GM18517 (cell line): ENCODE results near the gene MEIOB.
"Not testable (repeated sequence)": the region's sequence is repeated elsewhere in the genome, so short reads cannot be mapped to it uniquely, and the experiment has no call there.

Experiments used
- ATAC-seq: cut with Tn5 transposase; IDR thresholded peaks from one replicate; pipeline ENCODE4 v1.9.1; 2021; ENCODE audit warnings: mild to moderate bottlenecking, moderate library complexity; ENCODE audit not compliant: unreplicated experiment

Gene MEIOB

GRCh38 chr16:1908184-1908583 is 36.2 kb upstream of the MEIOB start:
- no peak for ATAC-seq

- no peak for ATAC-seq
These were observed 35.4 kb upstream of the MEIOB start for GRCh38 chr16:1907226-1907860.

GRCh38 chr16:1906846-1907165 is 34.8 kb upstream of the MEIOB start:
- no peak for ATAC-seq

GRCh38 chr16:1906055-1906845 is 34.3 kb upstream of the MEIOB start:
- no peak for ATAC-seq

- ATAC-seq, result no peak
These were observed 32.2 kb upstream of the MEIOB start for GRCh38 chr16:1903845-1904840.

- no peak for ATAC-seq
These were observed 31.2 kb upstream of the MEIOB start for GRCh38 chr16:1903220-1903574.

GRCh38 chr16:1902547-1903219 is 30.7 kb upstream of the MEIOB start:
- no peak for ATAC-seq

GRCh38 chr16:1900452-1900774 is 28.4 kb upstream of the MEIOB start:
- ATAC-seq, result no peak

GRCh38 chr16:1899641-1900451 is 27.9 kb upstream of the MEIOB start:
- ATAC-seq, result no peak

- ATAC-seq, result not testable (repeated sequence)
These were observed 25.7 kb upstream of the MEIOB start for GRCh38 chr16:1897692-1898091.

- no peak for ATAC-seq
These were observed 24.1 kb upstream of the MEIOB start for GRCh38 chr16:1895949-1896675.

- ATAC-seq, result no peak
These were observed 23.1 kb upstream of the MEIOB start for GRCh38 chr16:1895068-1895467.

- ATAC-seq, result no peak
These were observed 18.7 kb upstream of the MEIOB start for GRCh38 chr16:1890708-1891050.

- ATAC-seq, result no peak
These were observed 18.2 kb upstream of the MEIOB start for GRCh38 chr16:1890024-1890707.

GRCh38 chr16:1887711-1888354 is 15.9 kb upstream of the MEIOB start:
- ATAC-seq, result no peak

- no peak for ATAC-seq
These were observed 12.9 kb upstream of the MEIOB start for GRCh38 chr16:1884889-1885288.

- ATAC-seq, result no peak
These were observed 12.3 kb upstream of the MEIOB start for GRCh38 chr16:1884155-1884760.

GRCh38 chr16:1881172-1881571 is 9.2 kb upstream of the MEIOB start:
- ATAC-seq, result not testable (repeated sequence)
